Stimulated activated CD4-positive, alpha-beta T cell treated with anti-CD3 and anti-CD28 coated beads, Interleukin-12 subunit alpha, Interleukin-12 subunit beta, amount 100 ng/mL, for 24 hours (primary cell): ENCODE results near the gene IFT22.
"Not testable (repeated sequence)": the region's sequence is repeated elsewhere in the genome, so short reads cannot be mapped to it uniquely, and the experiment has no call there.

ENCODE experiments used
- DNase-seq, 2 experiments: peaks; one replicate each; pipeline ENCODE4 v3.0.0-alpha.2; 2020; ENCODE audit warnings: low read depth in 2 of 2

Gene IFT22

DNA sequence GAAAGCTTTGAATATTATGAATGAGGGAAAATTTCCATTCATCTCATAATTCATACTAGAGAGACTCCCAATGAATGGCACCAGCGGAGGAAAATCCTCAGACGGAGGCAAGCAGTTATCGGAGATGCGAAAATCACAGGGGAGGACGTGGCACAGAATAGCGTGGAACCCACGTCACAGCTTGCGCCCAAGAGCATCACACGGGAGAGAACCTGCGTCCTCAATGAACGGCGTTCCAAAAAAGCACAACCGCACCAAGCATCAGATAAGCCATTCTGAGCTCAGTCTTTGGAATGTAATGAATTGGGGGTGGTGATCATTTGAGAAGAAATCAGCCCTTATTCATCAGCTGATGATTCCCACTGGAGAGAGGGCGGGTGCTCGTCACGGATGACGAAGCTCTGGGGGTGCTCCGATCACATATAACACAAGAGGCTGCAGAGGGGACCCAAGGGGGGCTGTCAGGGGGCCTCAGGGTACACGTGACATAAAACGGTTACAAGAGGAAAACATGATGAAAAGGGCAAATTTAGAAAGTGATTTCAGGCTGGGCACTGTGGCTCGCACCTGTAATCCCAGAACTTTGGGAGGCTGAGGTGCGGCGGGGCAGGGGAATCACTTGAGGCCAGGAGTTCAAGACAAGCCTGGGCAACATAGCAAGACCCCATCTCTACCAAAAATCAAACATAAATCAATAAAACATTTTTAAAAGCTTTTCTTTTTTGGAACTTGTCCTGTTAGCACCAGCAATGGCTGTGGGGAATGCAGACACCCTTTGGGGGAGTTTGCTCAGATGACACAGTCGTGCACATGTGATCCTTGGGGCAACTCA, 42.9 kb downstream of the IFT22 start:
- DNase-seq, result no peak

DNA sequence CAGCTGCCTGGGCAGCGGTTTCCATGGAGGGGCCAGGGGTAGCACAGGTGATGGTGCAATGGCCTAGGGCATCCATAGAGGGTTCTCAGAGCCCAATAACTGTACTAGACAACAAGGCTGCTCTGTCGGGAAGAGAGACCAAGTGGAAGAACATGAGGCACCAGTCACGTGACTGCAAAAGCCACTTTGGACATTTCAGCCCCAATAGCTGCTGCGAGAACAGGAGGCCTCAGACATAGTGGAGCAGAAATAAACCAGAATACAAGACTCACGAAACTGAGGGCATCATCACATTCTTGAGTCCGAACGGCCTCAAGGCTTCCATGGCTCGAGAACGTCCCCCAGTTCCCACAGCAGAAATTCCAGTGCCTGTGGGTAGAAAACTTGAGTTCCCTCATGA, 44.5 kb downstream of the IFT22 start:
- no peak for DNase-seq

DNA sequence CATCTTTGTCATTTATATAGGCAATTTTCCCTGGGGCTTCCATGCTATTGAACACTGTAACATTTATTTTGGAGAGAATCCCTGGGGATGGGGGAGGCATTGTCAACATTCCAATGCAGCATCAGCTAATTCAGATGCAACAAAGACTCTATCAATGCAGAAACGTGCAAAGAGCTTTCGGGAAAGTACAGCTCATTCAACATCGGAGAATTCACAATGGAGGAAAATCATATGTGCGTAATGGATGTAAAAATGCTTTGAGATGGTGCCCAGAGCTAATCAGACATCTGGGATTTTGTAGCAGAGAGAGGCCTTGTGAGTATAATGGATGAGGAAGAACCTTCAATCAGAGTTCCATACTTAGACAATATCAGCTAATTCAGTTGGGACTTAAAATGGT, 48.4 kb downstream of the IFT22 start:
- no peak for DNase-seq

DNA sequence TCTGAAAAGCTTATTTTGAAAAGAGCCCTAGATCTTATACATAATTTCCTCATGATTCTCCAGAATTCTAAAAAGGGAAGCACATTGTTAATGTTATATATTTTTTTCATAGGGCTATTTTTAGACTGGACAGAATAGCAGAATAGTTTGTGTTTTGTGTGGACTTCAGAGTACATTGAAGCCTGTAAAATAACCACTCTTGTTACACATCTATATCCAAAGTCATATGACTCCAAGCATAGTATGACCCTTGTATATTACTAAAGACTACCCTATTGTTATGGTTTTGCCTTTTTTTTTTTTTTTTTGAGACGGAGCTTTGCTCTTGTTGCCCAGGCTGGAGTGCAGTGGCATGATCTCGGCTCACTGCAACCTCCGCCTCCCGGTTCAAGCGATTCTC, 50.6 kb downstream of the IFT22 start:
- DNase-seq, result no peak

DNA sequence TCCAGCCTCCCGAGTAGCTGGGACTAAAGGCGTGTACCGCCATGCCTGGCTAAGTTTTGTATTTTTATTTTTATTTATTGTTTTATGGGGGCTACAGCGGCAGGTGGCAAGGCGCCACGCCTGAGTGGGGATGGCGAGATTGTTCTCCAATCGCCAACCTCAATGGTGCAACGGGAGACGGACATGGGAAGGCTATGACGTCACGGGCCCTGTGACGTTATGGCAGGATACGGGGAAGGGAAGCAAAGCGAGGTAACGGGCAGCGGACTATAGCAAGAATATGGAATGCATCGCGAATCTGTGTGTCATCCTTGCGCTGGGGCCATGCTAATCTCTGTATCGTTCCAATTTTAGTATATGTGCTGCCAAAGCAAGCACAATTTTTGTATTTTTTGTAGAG, 51.9 kb downstream of the IFT22 start:
- DNase-seq, result no peak

DNA sequence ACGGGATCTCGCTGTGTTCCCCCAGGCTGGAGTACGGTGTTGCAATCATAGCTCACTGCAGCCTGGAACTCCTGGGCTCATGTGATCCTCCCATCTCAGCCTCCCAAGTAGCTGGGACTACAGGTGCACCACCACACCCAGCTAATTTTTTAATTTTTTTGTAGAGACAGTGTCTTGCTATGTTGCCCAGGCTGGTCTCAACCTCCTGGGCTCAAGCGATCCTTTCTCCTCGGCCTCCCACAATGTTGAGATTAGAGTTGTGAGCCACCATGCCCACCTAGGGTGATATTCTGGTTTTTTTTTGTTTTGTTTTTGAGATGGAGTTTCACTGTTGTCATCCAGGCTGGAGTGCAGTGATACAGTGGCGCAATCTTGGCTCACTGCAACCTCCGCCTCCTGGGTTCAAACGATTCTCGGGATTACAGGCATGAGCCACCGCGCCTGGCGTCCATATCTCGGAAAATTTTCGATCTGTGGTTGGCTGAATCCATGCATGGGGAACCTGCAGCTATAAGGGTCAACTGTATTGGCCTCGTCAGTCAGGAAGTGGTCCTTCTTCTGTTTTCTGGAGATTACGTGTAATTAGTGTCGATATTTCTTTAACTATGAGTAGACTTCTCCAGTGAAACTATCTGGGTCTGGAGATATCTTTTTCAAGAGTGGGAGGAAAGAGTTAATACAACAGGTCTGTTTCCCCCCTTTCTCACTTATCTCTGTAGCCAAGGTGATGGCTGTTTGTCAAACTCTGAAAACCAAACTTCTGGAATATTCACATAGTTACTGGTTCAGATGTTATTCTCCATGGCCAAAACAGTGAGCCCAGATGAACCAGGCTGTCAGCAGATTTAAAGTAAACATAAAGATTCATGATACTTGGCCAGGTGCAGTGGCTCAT, 55.7 kb downstream of the IFT22 start:
- no peak for DNase-seq

DNA sequence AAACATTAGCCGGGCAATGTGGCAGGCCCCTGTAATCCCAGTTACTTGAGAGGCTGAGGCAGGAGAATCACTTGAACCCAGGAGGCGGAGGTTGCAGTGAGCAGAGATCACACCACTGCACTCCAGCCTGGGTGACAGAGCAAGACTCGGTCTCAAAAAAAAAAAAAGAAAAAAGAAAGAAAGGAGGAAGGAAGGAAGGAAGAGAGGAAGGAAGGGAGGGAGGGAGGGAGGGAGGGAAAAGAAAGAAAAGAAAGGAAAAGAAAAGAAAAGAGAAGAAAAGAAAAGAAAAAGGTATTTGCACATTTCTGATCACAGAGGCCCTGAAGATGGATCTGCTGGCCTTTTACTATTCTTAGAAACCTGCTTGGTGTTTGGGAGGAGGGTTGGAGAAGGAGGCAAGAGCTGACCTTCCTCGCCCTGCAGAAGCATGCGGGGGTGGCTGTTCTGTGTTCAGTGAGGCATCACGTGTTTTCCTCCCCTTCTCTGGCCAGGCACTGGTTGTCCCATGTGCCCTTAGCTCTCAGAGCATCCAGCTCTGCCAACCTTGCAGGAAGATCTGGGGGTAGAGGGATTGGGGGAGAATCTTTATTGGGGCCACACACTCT, 57.4 kb downstream of the IFT22 start:
- DNase-seq, result not testable (repeated sequence)
